GM18498 (cell line): ENCODE data around the gene DNAJC21.
A peak's percentile ranks its signal among the peaks of the same experiment; 100 is the strongest.
"Not testable (repeated sequence)": the region's sequence is repeated elsewhere in the genome, so short reads cannot be mapped to it uniquely, and the experiment has no call there.

Experiments used
- ATAC-seq: cut with Tn5 transposase; IDR thresholded peaks from one replicate; pipeline ENCODE4 v1.9.1; 2021; ENCODE audit warnings: mild to moderate bottlenecking, moderate library complexity; ENCODE audit not compliant: unreplicated experiment

Gene DNAJC21

GRCh38 chr5:34923256-34923655 is 6.1 kb upstream of the DNAJC21 start:
- not testable (repeated sequence) for ATAC-seq

- peak; percentile 48 for ATAC-seq
These were observed 5.5 kb upstream of the DNAJC21 start for GRCh38 chr5:34923694-34924461.

- no peak for ATAC-seq
These were observed 4.9 kb upstream of the DNAJC21 start for GRCh38 chr5:34924462-34924765.

- no peak for ATAC-seq
These were observed 3.0 kb upstream of the DNAJC21 start for GRCh38 chr5:34926318-34926888.

GRCh38 chr5:34927785-34928184 is 1.6 kb upstream of the DNAJC21 start:
- no peak for ATAC-seq

- ATAC-seq, result no peak
These were observed 1.1 kb upstream of the DNAJC21 start for GRCh38 chr5:34928267-34928666.

GRCh38 chr5:34929720-34930461 is 532 bp downstream of the DNAJC21 start:
- ATAC-seq, result peak; percentile 83

- no peak for ATAC-seq
These were observed 1.1 kb downstream of the DNAJC21 start for GRCh38 chr5:34930462-34930844.

GRCh38 chr5:34930870-34931269 is 1.5 kb downstream of the DNAJC21 start:
- ATAC-seq, result no peak

- ATAC-seq, result no peak
These were observed 3.6 kb downstream of the DNAJC21 start for GRCh38 chr5:34932947-34933346.

- ATAC-seq, result no peak
These were observed 12.6 kb downstream of the DNAJC21 start for GRCh38 chr5:34941936-34942335.

GRCh38 chr5:34944044-34944443 is 14.7 kb downstream of the DNAJC21 start:
- ATAC-seq, result no peak

GRCh38 chr5:34944460-34945047 is 15.2 kb downstream of the DNAJC21 start:
- ATAC-seq, result no peak

- ATAC-seq, result no peak
These were observed 28.0 kb downstream of the DNAJC21 start for GRCh38 chr5:34957321-34957720.

GRCh38 chr5:34957857-34958690 is 28.7 kb downstream of the DNAJC21 start:
- peak; percentile 45 for ATAC-seq

GRCh38 chr5:34959323-34959722 is 30.0 kb downstream of the DNAJC21 start:
- peak; percentile 94 for ATAC-seq

- ATAC-seq, result no peak
These were observed 38.2 kb downstream of the DNAJC21 start for GRCh38 chr5:34967540-34967939.

GRCh38 chr5:34968258-34968657 is 38.9 kb downstream of the DNAJC21 start:
- ATAC-seq, result no peak

GRCh38 chr5:34970552-34970951 is 41.2 kb downstream of the DNAJC21 start:
- ATAC-seq, result no peak

- ATAC-seq, result not testable (repeated sequence)
These were observed 42.3 kb downstream of the DNAJC21 start for GRCh38 chr5:34971655-34972054.

GRCh38 chr5:34976347-34976746 is 47.0 kb downstream of the DNAJC21 start:
- ATAC-seq, result no peak
